COLO829 (cell line): ENCODE measurements around the gene ESCO1.

Experiments used
- DNase-seq: peaks from one replicate; pipeline ENCODE4 v3.0.0; 2012; ENCODE audit warnings: low spot score

Gene ESCO1

DNA sequence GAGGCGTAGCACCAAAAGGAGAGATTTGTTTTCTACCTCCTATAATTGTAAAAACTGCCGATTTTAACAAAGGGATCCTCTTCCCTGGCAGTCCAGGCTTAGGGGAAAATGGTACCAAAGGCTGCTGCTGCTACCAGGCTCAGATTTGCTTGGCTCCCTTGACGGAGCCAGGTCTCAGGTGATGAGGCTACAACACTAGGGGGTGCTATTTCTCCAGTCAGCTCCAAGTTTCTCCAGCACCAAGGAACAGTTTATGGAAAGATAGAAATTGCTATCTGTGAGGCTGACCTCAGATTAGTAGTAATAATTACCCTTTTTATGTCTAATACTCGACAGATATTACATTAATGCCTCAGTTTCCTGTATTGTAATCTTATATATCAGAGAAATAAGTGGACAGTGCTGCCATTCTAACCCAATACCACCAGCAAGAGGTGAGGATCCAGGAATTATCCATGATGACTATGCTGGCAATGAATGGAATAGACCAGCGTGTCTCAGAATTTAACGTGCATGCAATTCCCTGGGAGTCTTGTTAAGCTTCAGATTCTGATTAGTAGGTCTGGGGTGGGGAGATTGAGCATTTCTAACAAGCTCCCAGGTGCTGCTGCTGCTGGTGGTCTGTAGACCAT, 111.3 kb downstream of the ESCO1 start:
- DNase-seq: peak; percentile 46

DNA sequence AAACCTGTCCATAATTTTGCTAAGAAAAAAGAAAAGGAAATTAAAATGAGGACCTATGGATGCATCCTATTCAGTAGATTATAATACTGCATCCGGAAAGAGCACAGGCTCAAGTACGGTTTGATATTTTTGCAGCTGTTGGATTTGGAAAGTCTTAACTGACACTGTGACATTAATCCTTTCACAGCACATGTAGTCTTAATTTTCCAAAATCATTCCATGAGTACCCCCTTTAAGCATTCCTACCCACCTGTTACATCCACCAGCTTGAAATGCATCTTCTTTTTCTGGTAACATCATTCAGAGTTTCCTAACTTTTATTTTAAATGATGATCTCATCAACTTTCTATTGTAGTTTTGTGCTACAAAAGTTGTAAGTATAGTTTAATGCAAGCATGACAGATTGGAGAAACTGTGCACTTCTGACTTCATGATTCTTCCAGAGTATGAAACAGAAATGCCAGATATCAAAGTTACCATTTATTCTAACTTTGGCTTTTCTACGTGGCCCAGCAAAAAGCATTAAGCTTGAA, 113.5 kb downstream of the ESCO1 start:
- no peak for DNase-seq

DNA sequence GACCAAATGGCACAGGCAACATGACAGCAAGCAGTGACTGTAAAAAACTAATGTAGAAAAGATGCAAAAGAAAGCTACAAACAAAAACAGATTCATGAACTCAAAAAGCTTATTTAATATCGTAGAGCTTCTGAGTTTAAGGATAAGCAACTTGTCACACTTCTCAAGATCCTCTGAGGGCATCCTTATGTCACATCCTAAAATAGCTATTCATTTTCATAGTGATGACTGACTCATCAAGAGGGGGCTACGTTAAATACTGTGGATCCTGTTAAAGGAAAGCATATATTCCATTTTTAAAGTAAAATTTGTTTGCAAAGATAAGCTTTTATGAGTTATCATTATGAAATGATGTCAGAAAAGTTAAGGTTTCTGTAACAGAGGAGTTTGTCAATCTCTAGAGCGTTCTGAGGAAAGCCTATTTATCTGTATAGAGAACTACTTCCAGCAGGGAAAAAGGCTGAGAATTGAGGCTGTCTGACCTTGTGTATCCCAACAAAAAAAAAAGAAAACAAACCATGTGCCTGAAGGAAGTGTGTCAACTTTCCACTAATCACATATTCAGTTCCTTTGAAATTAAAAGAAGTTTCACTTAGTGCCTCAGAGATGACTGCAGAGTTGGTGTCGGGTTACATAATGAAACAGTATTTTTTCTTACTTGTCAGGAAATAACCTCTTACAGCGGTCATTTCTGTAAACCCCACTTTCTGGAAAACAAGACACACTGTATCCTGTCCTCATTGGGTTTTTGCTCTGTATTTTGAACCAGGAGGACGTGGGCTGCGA, 115.5 kb downstream of the ESCO1 start:
- peak; percentile 15 for DNase-seq

DNA sequence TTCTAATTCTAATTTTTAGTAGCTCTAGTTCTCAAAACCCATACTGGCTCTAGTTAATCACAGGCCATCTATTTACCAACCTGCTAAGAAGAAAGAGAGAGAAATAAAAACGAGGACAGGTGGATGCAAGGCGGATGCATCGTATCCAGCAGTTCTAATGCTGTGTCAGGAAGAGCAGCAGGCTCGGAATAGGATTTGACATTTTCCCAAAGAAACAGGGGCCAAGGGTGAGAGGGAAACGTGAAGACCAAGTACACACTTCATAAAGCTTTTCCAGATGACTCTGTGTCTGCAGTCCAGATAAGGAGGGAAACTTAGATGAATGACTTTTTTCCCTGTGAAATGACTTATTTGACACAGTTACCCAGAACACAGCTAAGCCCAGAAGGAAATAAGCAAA, 117.5 kb downstream of the ESCO1 start:
- no peak for DNase-seq

DNA sequence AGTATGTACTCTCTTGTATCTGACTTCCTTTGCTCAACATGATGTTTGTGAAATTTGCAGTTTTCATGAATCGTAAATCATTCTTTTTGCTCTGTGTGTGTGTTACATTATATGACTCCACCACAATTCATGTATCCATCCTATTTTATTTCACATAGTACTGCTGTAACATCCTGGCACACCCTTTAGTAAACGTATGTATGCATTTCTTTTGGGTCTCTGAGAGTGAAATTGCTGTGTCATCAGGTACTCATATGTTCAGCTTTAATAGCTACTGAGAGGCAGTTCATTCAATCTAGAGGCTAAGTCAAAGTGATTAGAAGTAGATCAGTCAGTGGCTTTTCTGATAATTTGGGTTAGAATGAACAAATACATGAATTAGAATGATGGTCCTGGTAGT, 118.8 kb downstream of the ESCO1 start:
- no peak for DNase-seq

DNA sequence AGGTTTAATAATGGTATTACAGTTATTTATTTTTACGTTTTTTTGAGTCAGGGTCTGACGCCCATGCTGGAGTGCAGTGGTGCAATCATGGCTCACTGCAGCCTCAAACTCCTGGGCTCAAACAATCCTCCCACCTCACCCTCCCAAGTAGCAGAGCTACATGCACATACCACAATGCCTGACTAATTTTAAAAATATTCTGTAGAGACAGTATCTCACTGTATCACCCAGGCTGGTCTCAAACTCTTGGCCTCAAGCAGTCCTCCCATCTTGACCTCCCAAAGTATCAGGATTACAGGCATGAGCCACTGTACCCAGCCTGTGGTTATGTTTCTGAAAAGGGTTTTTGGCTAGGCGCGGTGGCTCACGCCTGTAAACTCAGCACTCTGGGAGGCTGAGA, 120.8 kb downstream of the ESCO1 start:
- no peak for DNase-seq
